Mesothelial cell of epicardium (in vitro differentiated cells): ENCODE data around the gene FERD3L. TPM values are rescaled to one million over a fixed set of nuclear protein-coding genes. Genes with fewer than 3 reads are reported as not detected.
"Not testable (repeated sequence)": the region's sequence is repeated elsewhere in the genome, so short reads cannot be mapped to it uniquely, and the experiment has no call there.

Source experiments
- DNase-seq, 2 experiments: peaks; one replicate each; pipeline ENCODE4 v3.0.0; 2021; ENCODE audit warnings: low spot score in 2 of 2; ENCODE audit not compliant: unreplicated experiment in 2 of 2
- H3K27ac Mint-ChIP-seq: 2 replicates; pipeline ENCODE4 v1.8.0; 2021; ENCODE audit warnings: mixed read lengths
- H3K27me3 Mint-ChIP-seq: 2 replicates; pipeline ENCODE4 v1.8.0; 2021; ENCODE audit warnings: low read depth, mixed read lengths
- H3K36me3 Mint-ChIP-seq: 2 replicates; pipeline ENCODE4 v1.8.0; 2021; ENCODE audit warnings: mixed read lengths
- H3K4me1 Mint-ChIP-seq: 2 replicates; pipeline ENCODE4 v1.8.0; 2021; ENCODE audit warnings: mixed read lengths
- H3K4me3 Mint-ChIP-seq: 2 replicates; pipeline ENCODE4 v1.8.0; 2021; ENCODE audit warnings: mild to moderate bottlenecking, moderate library complexity, mixed read lengths
- H3K9me3 Mint-ChIP-seq: 2 replicates; pipeline ENCODE4 v1.8.0; 2021; ENCODE audit warnings: mixed read lengths
- total RNA-seq: library from RNA; stranded (reverse); gene quantifications from 3 replicates; pipeline ENCODE4 v1.2.1, GENCODE V29; 2021
- TF ChIP-seq, protein P1 (sequence below): fragments of 200-600 bp; sonication (generic); IDR thresholded peaks from one replicate; pipeline ENCODE4 v1.5.0; 2021; ENCODE audit warnings: antibody characterized with exemption; ENCODE audit not compliant: unreplicated experiment

Gene FERD3L, protein sequence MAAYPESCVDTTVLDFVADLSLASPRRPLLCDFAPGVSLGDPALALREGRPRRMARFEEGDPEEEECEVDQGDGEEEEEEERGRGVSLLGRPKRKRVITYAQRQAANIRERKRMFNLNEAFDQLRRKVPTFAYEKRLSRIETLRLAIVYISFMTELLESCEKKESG
- total RNA-seq, result not detected in 3 replicates

DNA sequence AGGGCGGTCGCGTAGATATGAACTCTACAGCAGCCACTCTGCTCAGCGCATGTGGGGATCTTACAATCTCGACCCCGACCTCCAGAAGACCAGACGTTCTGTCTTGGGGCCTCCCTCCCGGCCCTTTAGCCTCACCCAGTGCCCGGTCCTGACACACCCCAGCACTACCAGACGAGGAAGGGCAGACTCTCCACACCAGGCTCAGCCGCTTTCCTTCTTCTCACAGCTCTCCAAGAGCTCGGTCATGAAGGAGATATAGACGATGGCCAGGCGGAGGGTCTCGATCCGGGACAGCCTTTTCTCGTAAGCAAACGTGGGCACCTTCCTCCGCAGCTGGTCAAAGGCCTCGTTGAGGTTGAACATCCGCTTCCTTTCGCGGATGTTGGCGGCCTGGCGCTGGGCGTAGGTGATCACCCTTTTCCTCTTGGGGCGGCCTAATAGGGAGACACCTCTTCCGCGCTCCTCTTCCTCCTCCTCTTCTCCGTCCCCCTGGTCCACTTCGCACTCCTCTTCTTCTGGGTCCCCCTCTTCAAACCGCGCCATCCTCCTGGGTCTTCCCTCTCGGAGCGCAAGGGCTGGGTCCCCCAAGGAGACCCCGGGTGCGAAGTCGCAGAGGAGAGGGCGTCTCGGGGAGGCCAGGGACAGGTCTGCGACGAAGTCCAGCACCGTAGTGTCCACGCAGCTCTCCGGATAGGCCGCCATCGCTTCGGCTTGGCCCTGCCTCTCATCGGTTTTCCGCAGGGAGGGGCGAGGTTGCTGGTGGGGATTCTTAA, at the start of gene FERD3L:
FERD3L (minus strand) TSS at position 761 of the 773 bp plus-strand sequence; CDS start at position 702, 59 bp downstream.
- Mint-ChIP-seq H3K4me3 (peak within 1 kb of the TSS; percentile 67), H3K27me3 (peaks cover 86% of the 10 kb centered on the region), H3K27ac (no peak within 1 kb of the TSS), H3K36me3 (no peaks in the 10 kb centered on the region), H3K9me3 (no peaks in the 10 kb centered on the region), H3K4me1 (peaks cover 12% of the 10 kb centered on the region)
- TF ChIP-seq, protein P1, sequence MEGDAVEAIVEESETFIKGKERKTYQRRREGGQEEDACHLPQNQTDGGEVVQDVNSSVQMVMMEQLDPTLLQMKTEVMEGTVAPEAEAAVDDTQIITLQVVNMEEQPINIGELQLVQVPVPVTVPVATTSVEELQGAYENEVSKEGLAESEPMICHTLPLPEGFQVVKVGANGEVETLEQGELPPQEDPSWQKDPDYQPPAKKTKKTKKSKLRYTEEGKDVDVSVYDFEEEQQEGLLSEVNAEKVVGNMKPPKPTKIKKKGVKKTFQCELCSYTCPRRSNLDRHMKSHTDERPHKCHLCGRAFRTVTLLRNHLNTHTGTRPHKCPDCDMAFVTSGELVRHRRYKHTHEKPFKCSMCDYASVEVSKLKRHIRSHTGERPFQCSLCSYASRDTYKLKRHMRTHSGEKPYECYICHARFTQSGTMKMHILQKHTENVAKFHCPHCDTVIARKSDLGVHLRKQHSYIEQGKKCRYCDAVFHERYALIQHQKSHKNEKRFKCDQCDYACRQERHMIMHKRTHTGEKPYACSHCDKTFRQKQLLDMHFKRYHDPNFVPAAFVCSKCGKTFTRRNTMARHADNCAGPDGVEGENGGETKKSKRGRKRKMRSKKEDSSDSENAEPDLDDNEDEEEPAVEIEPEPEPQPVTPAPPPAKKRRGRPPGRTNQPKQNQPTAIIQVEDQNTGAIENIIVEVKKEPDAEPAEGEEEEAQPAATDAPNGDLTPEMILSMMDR, result no peak
- no peak for DNase-seq

DNA sequence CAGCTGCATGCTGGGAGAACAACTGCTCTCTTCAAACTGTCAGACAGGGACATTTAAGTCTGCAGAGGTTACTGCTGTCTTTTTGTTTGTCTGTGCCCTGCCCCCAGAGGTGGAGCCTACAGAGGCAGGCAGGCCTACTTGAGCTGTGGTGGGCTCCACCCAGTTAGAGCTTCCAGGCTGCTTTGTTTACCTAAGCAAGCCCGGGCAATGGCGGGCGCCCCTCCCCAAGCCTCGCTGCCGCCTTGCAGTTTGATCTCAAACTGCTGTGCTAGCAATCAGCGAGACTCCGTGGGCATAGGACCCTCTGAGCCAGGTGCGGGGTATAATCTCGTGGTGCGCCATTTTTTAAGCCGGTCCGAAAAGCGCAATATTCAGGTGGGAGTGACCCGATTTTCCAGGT, 49.2 kb upstream of the FERD3L start:
- not testable (repeated sequence) for H3K4me1 Mint-ChIP-seq, DNase-seq, H3K27ac Mint-ChIP-seq, H3K27me3 Mint-ChIP-seq, H3K36me3 Mint-ChIP-seq
- Mint-ChIP-seq H3K9me3 (peaks cover 13% of the 10 kb centered on the region), H3K4me3 (peak overlapping the region; percentile 88)

DNA sequence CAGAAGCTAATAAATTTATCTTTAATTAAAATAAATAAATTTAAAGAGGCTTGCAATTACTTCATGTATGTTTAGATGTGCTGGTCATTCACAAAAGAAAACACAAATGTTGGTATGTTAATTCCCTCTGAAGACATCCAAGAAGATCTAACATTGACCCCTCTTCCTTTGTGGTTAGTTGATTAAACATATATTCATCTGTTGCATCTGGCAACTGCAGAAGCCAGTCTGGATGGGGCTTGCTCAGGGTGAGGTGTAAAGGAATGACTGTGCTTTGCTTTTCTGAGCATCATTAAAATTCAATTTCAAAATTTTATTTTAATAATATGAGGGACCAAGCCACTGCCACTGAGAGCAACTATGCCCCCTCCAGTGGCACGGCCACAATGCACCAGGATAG, 36.4 kb upstream of the FERD3L start:
- Mint-ChIP-seq H3K4me3 (no peak overlapping the region), H3K4me1 (peaks cover 7% of the 10 kb centered on the region), H3K36me3 (peaks cover 11% of the 10 kb centered on the region), H3K27me3 (no peaks in the 10 kb centered on the region), H3K9me3 (peaks cover 38% of the 10 kb centered on the region), H3K27ac (no peak overlapping the region)
- DNase-seq, result no peak
- TF ChIP-seq, protein P1, result no peak

DNA sequence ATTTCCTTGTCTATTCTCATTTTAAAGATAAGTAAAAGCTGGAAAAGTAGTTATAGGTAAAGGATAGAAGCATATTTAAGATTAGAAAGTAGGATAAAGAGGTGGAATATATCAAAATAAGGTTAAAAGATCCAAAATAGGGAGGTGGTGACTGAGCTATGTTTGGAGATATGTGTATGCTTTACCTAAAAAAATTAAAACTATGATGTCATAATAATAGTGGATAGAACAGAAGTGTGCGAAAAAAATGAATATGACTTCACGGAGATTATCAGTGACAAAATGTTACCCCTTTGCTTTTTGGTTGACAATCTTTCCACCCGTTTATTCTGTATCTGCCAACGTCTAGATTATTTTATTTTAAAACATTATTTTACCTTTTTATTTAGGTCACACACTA, 33.4 kb upstream of the FERD3L start:
- Mint-ChIP-seq H3K9me3 (peaks cover 13% of the 10 kb centered on the region), H3K27ac (no peak overlapping the region), H3K4me3 (no peak overlapping the region), H3K4me1 (peaks cover 7% of the 10 kb centered on the region), H3K27me3 (no peaks in the 10 kb centered on the region), H3K36me3 (peaks cover 3% of the 10 kb centered on the region)
- TF ChIP-seq, protein P1, result no peak
- DNase-seq, result no peak

GRCh38 chr7:19177269-19177668, 32.0 kb upstream of the FERD3L start:
- peaks cover 2% of the 10 kb centered on the region for H3K9me3 Mint-ChIP-seq
- no peaks in the 10 kb centered on the region for H3K36me3 Mint-ChIP-seq
- no peak overlapping the region for H3K4me3 Mint-ChIP-seq
- peaks cover 11% of the 10 kb centered on the region for H3K4me1 Mint-ChIP-seq
- DNase-seq, result peak in 1 of 2 experiments; percentile 38
- TF ChIP-seq, protein P1, result no peak
- peaks cover 2% of the 10 kb centered on the region for H3K27me3 Mint-ChIP-seq
- H3K27ac Mint-ChIP-seq, result no peak overlapping the region

GRCh38 chr7:19175241-19175640, 30.0 kb upstream of the FERD3L start:
- TF ChIP-seq, protein P1, result no peak
- Mint-ChIP-seq H3K4me1 (peaks cover 11% of the 10 kb centered on the region), H3K27ac (no peak overlapping the region), H3K4me3 (no peak overlapping the region), H3K27me3 (peaks cover 2% of the 10 kb centered on the region), H3K36me3 (no peaks in the 10 kb centered on the region), H3K9me3 (no peaks in the 10 kb centered on the region)
- no peak for DNase-seq
